Stomach (tissue), 4 donors: ENCODE measurements around the gene ODAPH.

Experiments
- CTCF ChIP-seq, 7 experiments: fragments of 450-650 bp in 4 of 7; fragments of 200-600 bp in 3 of 7; sonication (generic) in 3 of 7; IDR thresholded peaks; one replicate each; pipeline ENCODE4 v1.5.1; 2016 to 2019; ENCODE audit warnings: antibody characterized with exemption in 7 of 7, control low read depth in 2 of 7, mild to moderate bottlenecking in 1 of 7
- EP300 ChIP-seq: sonication (generic); formaldehyde crosslinking; IDR thresholded peaks from one replicate; pipeline ENCODE4 v1.6.1; 2017; ENCODE audit warnings: antibody characterized with exemption
- POLR2A ChIP-seq, 4 donors: fragments of 450-650 bp; IDR thresholded peaks; one replicate each; pipeline ENCODE4 v1.6.1; 2016; ENCODE audit warnings: antibody characterized with exemption in 4 of 4, control low read depth in 2 of 4, mild to moderate bottlenecking in 1 of 4, moderate library complexity in 1 of 4
- POLR2AphosphoS5 ChIP-seq, 3 donors: sonication (generic); formaldehyde crosslinking; IDR thresholded peaks; one replicate each; pipeline ENCODE4 v1.6.1; 2016; ENCODE audit warnings: antibody characterized with exemption in 3 of 3

GRCh38 chr4:75584067-75584466 lies 28.2 kb downstream of the ODAPH start:
- TF ChIP-seq POLR2A (IDR thresholded peaks at IDR 0.05) (no peak), CTCF (IDR thresholded peaks at IDR 0.05) (no peak), POLR2AphosphoS5 (IDR thresholded peaks at IDR 0.05) (no peak), EP300 (no peak)
